Panc1 (cell line): Measurements from ENCODE around the gene RAB40B. TPM values are rescaled to one million over a fixed set of nuclear protein-coding genes. Genes with fewer than 3 reads are reported as not detected.

Experiments
- ATAC-seq: fragments of 200-7000 bp; cut with Tn5 transposase; 2 replicates; pipeline ENCODE4 v1.9.1; 2020; ENCODE audit warnings: mild to moderate bottlenecking, moderate library complexity
- BruUV-seq: library from RNA; stranded (reverse); fragments of 400-500 nt; replicated peaks from 2 replicates; lab custom pipeline; 2021; lab: Mats Ljungman, UMichigan
- CTCF ChIA-PET: fragments of 300-600 bp; sonication (Branson Sonifier 250); formaldehyde crosslinking; loops from one replicate; lab custom pipeline; 2022; ENCODE audit warnings: antibody characterized with exemption; lab: Charles Lee
- POLR2A ChIA-PET: fragments of 300-600 bp; sonication (Branson Sonifier 250); formaldehyde crosslinking; loops from one replicate; lab custom pipeline; 2022; ENCODE audit warnings: antibody characterized with exemption; lab: Charles Lee
- DNase-seq: peaks from one replicate; pipeline ENCODE4 v3.0.0-alpha.2; 2010; ENCODE audit warnings: low read depth, low spot score
- H3K27ac ChIP-seq: 2 replicates; pipeline ENCODE4 v1.5.1; 2011; ENCODE audit warnings: mild to moderate bottlenecking, low read length, inconsistent platforms
- H3K27me3 ChIP-seq: fragments of 200-500 bp; sonication (Bioruptor generic); 2 replicates; pipeline ENCODE4 v1.6.0; 2014; ENCODE audit warnings: low read length, inconsistent platforms; ENCODE audit not compliant: control insufficient read depth, insufficient read depth
- H3K36me3 ChIP-seq: fragments of 200-500 bp; sonication (Bioruptor generic); 2 replicates; pipeline ENCODE4 v1.5.1; 2014; ENCODE audit warnings: inconsistent platforms, mild to moderate bottlenecking, low read length, moderate library complexity; ENCODE audit not compliant: control insufficient read depth, insufficient read depth
- H3K4me1 ChIP-seq: 2 replicates; pipeline ENCODE4 v1.5.1; 2011; ENCODE audit warnings: inconsistent platforms, mild to moderate bottlenecking, low read length, moderate library complexity; ENCODE audit not compliant: control insufficient read depth, insufficient read depth
- H3K4me3 ChIP-seq, 2 experiments: 2 replicates each; pipeline ENCODE4 v1.5.1; 2011 to 2012; ENCODE audit warnings: low read depth in 2 of 2, low read length in 2 of 2, mild to moderate bottlenecking in 2 of 2, inconsistent platforms in 1 of 2, moderate library complexity in 1 of 2
- H3K9me3 ChIP-seq: fragments of 200-500 bp; sonication (Bioruptor generic); 2 replicates; pipeline ENCODE4 v1.5.1; 2014; ENCODE audit warnings: low read depth, mild to moderate bottlenecking, inconsistent platforms, low read length, moderate library complexity; ENCODE audit not compliant: control insufficient read depth, insufficient read depth
- POLR2AphosphoS5 ChIP-seq: IDR thresholded peaks from 2 replicates; pipeline ENCODE4 v1.6.1; 2012; ENCODE audit warnings: mild to moderate bottlenecking, low read depth, low read length, moderate library complexity
- SIN3A ChIP-seq: IDR thresholded peaks from 2 replicates; pipeline ENCODE4 v1.6.1; 2012; ENCODE audit warnings: low read depth, mild to moderate bottlenecking, low read length, moderate library complexity, borderline replicate concordance; ENCODE audit not compliant: insufficient read depth
- TCF7L2 ChIP-seq: IDR thresholded peaks from 2 replicates; pipeline ENCODE4 v1.6.1; 2011; ENCODE audit warnings: mild to moderate bottlenecking, low read depth, low read length, inconsistent platforms
- in situ Hi-C: cut with HindIII; loops from 2 replicates; pipeline ENCODE4 v1.10.0; 2016; ENCODE audit warnings: low sequenced_read_pairs, low pct_unique_long_range_greater_than_20kb
- intact Hi-C: fragments of 100-400 bp; cut with micrococcal nuclease; formaldehyde crosslinking; loops from one replicate; pipeline ENCODE4 v1.10.0; 2022; ENCODE audit not compliant: unreplicated experiment
- total RNA-seq: library from RNA; stranded (reverse); gene quantifications from one replicate; pipeline ENCODE4 v1.2.1, GENCODE V29; 2021; ENCODE audit not compliant: unreplicated experiment
- TF ChIP-seq, protein P1 (sequence below), 2 experiments: IDR thresholded peaks; 2 replicates each; pipeline ENCODE4 v1.6.1; 2011 to 2012; ENCODE audit warnings: low read depth in 2 of 2, control low read depth in 1 of 2, low read length in 1 of 2, mild to moderate bottlenecking in 1 of 2, moderate library complexity in 1 of 2; ENCODE audit not compliant: insufficient read depth in 1 of 2
- TF ChIP-seq, protein P2 (sequence below): fragments of 450-650 bp; IDR thresholded peaks from 2 replicates; pipeline ENCODE4 v1.5.1; 2017; ENCODE audit warnings: mild to moderate bottlenecking

RAB40B gene
- total RNA-seq, 1 experiment from 2014 or later, result 7.1 TPM

DNA sequence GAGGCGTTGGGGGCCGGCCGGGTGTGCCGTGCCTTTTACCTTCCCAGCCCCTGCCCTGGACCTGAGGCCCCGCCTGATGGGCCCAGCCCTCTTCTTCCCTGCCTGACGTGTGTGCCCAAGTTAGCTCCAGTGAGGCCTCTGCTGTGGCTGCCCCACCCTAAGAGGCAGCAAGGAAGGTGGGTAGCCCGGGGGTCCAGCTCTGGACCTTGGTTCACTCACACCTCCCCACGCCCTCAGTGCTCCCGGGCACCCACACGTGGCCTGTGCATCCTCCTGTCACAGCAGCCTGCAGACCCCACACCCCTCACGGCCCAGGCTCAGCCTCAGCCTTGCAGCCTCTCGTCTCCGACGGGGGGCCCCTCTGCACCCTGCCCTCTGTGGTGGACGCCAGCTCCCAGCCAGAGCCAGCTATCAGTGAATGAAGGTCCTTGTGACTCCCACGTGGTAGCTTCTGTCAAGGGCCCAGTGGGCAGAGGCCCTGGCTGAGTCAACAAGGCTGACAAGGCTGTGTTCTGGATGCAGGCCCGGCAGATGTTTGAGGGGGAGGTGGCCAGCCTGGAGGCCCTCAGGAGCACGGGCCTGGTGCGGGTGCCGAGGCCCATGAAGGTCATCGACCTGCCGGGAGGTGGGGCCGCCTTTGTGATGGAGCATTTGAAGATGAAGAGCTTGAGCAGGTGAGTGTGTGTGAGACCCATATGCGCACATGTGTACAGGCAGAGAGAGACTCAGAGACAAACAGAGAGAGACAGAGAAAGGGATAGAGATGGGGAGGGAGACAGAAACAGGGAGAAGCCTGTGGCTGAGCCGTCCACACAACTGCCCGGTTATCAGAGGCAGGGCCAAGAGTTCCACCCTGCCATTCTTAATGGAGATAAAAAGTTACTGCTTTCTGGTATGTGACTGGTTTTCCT, 39.7 kb upstream of the RAB40B start:
- CTCF ChIA-PET, result no interaction called here
- Histone ChIP-seq H3K27me3 (no peaks in the 10 kb centered on the region), H3K27ac (no peak overlapping the region), H3K9me3 (peaks cover 9% of the 10 kb centered on the region; the same call in 1 of the 2 replicates), H3K36me3 (no peaks in the 10 kb centered on the region), H3K4me3 (no peak overlapping the region), H3K4me1 (no peaks in the 10 kb centered on the region)
- intact Hi-C loops, result no loop called here
- no peak for DNase-seq
- in situ Hi-C loops, result no loop called here
- BruUV-seq, result no TSS peak
- TF ChIP-seq, protein P1, sequence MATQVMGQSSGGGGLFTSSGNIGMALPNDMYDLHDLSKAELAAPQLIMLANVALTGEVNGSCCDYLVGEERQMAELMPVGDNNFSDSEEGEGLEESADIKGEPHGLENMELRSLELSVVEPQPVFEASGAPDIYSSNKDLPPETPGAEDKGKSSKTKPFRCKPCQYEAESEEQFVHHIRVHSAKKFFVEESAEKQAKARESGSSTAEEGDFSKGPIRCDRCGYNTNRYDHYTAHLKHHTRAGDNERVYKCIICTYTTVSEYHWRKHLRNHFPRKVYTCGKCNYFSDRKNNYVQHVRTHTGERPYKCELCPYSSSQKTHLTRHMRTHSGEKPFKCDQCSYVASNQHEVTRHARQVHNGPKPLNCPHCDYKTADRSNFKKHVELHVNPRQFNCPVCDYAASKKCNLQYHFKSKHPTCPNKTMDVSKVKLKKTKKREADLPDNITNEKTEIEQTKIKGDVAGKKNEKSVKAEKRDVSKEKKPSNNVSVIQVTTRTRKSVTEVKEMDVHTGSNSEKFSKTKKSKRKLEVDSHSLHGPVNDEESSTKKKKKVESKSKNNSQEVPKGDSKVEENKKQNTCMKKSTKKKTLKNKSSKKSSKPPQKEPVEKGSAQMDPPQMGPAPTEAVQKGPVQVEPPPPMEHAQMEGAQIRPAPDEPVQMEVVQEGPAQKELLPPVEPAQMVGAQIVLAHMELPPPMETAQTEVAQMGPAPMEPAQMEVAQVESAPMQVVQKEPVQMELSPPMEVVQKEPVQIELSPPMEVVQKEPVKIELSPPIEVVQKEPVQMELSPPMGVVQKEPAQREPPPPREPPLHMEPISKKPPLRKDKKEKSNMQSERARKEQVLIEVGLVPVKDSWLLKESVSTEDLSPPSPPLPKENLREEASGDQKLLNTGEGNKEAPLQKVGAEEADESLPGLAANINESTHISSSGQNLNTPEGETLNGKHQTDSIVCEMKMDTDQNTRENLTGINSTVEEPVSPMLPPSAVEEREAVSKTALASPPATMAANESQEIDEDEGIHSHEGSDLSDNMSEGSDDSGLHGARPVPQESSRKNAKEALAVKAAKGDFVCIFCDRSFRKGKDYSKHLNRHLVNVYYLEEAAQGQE (IDR thresholded peaks at IDR 0.05; ENCODE audit: insufficient read depth in 1 of 2, low read depth in 2 of 2, low read length in 1 of 2), result no peak
- TF ChIP-seq, protein P2, sequence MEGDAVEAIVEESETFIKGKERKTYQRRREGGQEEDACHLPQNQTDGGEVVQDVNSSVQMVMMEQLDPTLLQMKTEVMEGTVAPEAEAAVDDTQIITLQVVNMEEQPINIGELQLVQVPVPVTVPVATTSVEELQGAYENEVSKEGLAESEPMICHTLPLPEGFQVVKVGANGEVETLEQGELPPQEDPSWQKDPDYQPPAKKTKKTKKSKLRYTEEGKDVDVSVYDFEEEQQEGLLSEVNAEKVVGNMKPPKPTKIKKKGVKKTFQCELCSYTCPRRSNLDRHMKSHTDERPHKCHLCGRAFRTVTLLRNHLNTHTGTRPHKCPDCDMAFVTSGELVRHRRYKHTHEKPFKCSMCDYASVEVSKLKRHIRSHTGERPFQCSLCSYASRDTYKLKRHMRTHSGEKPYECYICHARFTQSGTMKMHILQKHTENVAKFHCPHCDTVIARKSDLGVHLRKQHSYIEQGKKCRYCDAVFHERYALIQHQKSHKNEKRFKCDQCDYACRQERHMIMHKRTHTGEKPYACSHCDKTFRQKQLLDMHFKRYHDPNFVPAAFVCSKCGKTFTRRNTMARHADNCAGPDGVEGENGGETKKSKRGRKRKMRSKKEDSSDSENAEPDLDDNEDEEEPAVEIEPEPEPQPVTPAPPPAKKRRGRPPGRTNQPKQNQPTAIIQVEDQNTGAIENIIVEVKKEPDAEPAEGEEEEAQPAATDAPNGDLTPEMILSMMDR, result no peak
- no peak for TF ChIP-seq SIN3A
- TF ChIP-seq POLR2AphosphoS5, result no peak
- no peak for TF ChIP-seq TCF7L2
- POLR2A ChIA-PET, result interaction anchor here (0.7 kb wide), 1 partner anchor 26 kb away, joined by 3 read pairs; no protein-coding TSS in a partner anchor
- no peak for ATAC-seq

DNA sequence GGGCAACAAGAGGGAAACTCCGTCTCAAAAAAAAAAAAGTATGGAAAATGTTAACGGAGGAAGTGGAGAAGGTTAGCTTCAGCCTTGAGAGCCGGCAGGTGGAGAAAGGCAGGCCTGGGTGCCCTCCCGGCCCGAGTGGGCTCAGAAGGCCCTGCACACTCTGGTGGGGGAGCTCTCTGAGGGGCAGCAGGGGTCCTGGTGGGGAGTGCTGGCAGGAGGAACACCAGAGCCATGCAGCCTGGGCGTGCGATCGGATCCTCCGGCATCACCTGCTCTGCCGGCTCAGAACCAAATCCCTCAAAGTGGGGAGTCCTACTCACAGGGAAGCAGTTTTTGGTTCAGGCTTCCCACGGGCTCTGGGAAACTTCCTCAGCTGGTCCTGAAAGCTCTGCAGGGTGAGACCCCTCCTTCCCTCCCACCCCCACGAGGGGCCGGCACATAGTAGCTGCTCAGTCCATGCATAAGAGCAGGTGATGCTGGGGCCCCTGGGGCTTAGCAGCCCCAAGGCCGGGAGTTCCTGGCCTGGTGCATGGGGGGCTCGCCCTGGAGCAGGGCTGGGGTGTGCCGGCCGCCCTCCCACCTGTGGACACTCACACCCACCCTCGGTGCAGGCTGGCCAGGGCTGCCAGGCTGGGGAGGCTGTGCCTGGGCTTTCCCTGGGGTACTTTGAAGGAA, 38.1 kb upstream of the RAB40B start:
- ATAC-seq (no peak), DNase-seq (no peak)
- BruUV-seq, result TSS peak; percentile 72
- H3K4me1 ChIP-seq, result no peaks in the 10 kb centered on the region
- intact Hi-C loops (no loop called here), in situ Hi-C loops (no loop called here)
- no peaks in the 10 kb centered on the region for H3K27me3 ChIP-seq
- ChIA-PET CTCF (no interaction called here), POLR2A (no interaction called here)
- peaks cover 9% of the 10 kb centered on the region; the same call in 1 of the 2 replicates for H3K9me3 ChIP-seq
- peak overlapping the region; percentile 14; the same call in 1 of the 2 replicates for H3K27ac ChIP-seq
- H3K36me3 ChIP-seq, result no peaks in the 10 kb centered on the region
- H3K4me3 ChIP-seq, result peak overlapping the region; percentile 56 to 70
- TF ChIP-seq TCF7L2 (no peak), POLR2AphosphoS5 (no peak), SIN3A (no peak)
- TF ChIP-seq, protein P2, result no peak
- TF ChIP-seq, protein P1 (IDR thresholded peaks at IDR 0.05; ENCODE audit: insufficient read depth in 1 of 2, low read depth in 2 of 2, low read length in 1 of 2), result no peak
